ENCODE measurements around the gene GATA5. TPM values are rescaled to one million over a fixed set of nuclear protein-coding genes. Genes with fewer than 3 reads are reported as not detected.

Gene GATA5
- polyA plus RNA-seq, 1 of the 3 experiments (the other 2 are of a cell fraction): not detected

- no peaks in the 10 kb centered on the region; the same call in 1 of the 2 replicates for H3K27me3 ChIP-seq (ENCODE audit: insufficient read depth)
- CTCF ChIA-PET: interaction anchor here (1.4 to 1.8 kb wide), 2 partner anchors 11 to 28 kb away, joined by 4 to 5 read pairs; no protein-coding TSS in a partner anchor
These were observed 37.9 kb downstream of the GATA5 start for GRCh38 chr20:62437927-62438326.

GRCh38 chr20:62437496-62437895 is 38.3 kb downstream of the GATA5 start:
- Histone ChIP-seq H3K79me2 (ENCODE audit: insufficient read depth) (no peaks in the 10 kb centered on the region), H3K27ac (ENCODE audit: low read depth in 2 of 2, low read length in 1 of 2) (no peak overlapping the region), H3K4me3 (ENCODE audit: low read depth in 2 of 2, low read length in 1 of 2) (no peak overlapping the region), H4K20me1 (ENCODE audit: insufficient read depth) (no peaks in the 10 kb centered on the region), H3K4me1 (ENCODE audit: control insufficient read depth in 1 of 2, insufficient read depth in 2 of 2, low read depth in 1 of 2, low read length in 1 of 2) (no peaks in the 10 kb centered on the region; a peak in 1 of 4 replicates), H3K9me3 (no peaks in the 10 kb centered on the region), H3K4me2 (no peak overlapping the region), H3K27me3 (ENCODE audit: insufficient read depth) (peaks cover 3% of the 10 kb centered on the region; the same call in 1 of the 2 replicates), H3K9me2 (no peaks in the 10 kb centered on the region), H2AFZ (ENCODE audit: low read depth) (no peak overlapping the region), H3K9ac (no peak overlapping the region), H3K36me3 (replicated peaks in 1 of 2; ENCODE audit: control insufficient read depth in 1 of 2, insufficient read depth in 2 of 2, low read length in 1 of 2) (no peaks in the 10 kb centered on the region), H3F3A (replicated peaks; ENCODE audit: insufficient read depth) (no peaks in the 10 kb centered on the region)
- POLR2A ChIA-PET: no interaction called here
- 61% methylated on average over 9 of the region's 12 CpGs for WGBS (ENCODE audit: low lambda C conversion rate)
- no peak for TF ChIP-seq ELF1 (IDR thresholded peaks at IDR 0.05)
- no peak for TF ChIP-seq MXI1 (IDR thresholded peaks at IDR 0.05; ENCODE audit: low read depth, low read length)
- TF ChIP-seq SIN3A (IDR thresholded peaks at IDR 0.05; ENCODE audit: borderline replicate concordance, low read depth, low read length): no peak
- no peak for TF ChIP-seq GATA2 (CRISPR knock-in tag; IDR thresholded peaks at IDR 0.05)
- TF ChIP-seq, protein P1, sequence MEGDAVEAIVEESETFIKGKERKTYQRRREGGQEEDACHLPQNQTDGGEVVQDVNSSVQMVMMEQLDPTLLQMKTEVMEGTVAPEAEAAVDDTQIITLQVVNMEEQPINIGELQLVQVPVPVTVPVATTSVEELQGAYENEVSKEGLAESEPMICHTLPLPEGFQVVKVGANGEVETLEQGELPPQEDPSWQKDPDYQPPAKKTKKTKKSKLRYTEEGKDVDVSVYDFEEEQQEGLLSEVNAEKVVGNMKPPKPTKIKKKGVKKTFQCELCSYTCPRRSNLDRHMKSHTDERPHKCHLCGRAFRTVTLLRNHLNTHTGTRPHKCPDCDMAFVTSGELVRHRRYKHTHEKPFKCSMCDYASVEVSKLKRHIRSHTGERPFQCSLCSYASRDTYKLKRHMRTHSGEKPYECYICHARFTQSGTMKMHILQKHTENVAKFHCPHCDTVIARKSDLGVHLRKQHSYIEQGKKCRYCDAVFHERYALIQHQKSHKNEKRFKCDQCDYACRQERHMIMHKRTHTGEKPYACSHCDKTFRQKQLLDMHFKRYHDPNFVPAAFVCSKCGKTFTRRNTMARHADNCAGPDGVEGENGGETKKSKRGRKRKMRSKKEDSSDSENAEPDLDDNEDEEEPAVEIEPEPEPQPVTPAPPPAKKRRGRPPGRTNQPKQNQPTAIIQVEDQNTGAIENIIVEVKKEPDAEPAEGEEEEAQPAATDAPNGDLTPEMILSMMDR (IDR thresholded peaks at IDR 0.05): no peak
- TF ChIP-seq TEAD4 (IDR thresholded peaks at IDR 0.05; ENCODE audit: borderline replicate concordance, insufficient read depth): no peak
- no peak for TF ChIP-seq RAD21 (IDR thresholded peaks at IDR 0.05; ENCODE audit: low read length)
- TF ChIP-seq, protein P2, sequence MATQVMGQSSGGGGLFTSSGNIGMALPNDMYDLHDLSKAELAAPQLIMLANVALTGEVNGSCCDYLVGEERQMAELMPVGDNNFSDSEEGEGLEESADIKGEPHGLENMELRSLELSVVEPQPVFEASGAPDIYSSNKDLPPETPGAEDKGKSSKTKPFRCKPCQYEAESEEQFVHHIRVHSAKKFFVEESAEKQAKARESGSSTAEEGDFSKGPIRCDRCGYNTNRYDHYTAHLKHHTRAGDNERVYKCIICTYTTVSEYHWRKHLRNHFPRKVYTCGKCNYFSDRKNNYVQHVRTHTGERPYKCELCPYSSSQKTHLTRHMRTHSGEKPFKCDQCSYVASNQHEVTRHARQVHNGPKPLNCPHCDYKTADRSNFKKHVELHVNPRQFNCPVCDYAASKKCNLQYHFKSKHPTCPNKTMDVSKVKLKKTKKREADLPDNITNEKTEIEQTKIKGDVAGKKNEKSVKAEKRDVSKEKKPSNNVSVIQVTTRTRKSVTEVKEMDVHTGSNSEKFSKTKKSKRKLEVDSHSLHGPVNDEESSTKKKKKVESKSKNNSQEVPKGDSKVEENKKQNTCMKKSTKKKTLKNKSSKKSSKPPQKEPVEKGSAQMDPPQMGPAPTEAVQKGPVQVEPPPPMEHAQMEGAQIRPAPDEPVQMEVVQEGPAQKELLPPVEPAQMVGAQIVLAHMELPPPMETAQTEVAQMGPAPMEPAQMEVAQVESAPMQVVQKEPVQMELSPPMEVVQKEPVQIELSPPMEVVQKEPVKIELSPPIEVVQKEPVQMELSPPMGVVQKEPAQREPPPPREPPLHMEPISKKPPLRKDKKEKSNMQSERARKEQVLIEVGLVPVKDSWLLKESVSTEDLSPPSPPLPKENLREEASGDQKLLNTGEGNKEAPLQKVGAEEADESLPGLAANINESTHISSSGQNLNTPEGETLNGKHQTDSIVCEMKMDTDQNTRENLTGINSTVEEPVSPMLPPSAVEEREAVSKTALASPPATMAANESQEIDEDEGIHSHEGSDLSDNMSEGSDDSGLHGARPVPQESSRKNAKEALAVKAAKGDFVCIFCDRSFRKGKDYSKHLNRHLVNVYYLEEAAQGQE (IDR thresholded peaks at IDR 0.05; ENCODE audit: low read depth, low read length): no peak
- CTCF ChIA-PET: interaction anchor here (1.4 to 5.1 kb wide), 3 partner anchors 12 to 28 kb away, joined by 4 to 19 read pairs (median 5); no protein-coding TSS in a partner anchor
- no peak for DNase-seq

More at GRCh38 chr20:62437927-62438326, 37.9 kb downstream of the GATA5 start:
- no peak for DNase-seq
- Histone ChIP-seq H3K36me3 (replicated peaks in 1 of 2; ENCODE audit: control insufficient read depth in 1 of 2, insufficient read depth in 2 of 2, low read length in 1 of 2) (no peaks in the 10 kb centered on the region), H3K9me3 (no peaks in the 10 kb centered on the region), H3K4me2 (no peak overlapping the region), H3K4me1 (ENCODE audit: control insufficient read depth in 1 of 2, insufficient read depth in 2 of 2, low read depth in 1 of 2, low read length in 1 of 2) (no peaks in the 10 kb centered on the region; a peak in 1 of 4 replicates), H3K79me2 (ENCODE audit: insufficient read depth) (no peaks in the 10 kb centered on the region), H3K9me2 (no peaks in the 10 kb centered on the region), H3F3A (replicated peaks; ENCODE audit: insufficient read depth) (no peaks in the 10 kb centered on the region), H3K27ac (ENCODE audit: low read depth in 2 of 2, low read length in 1 of 2) (no peak overlapping the region), H2AFZ (ENCODE audit: low read depth) (no peak overlapping the region), H3K4me3 (ENCODE audit: low read depth in 2 of 2, low read length in 1 of 2) (no peak overlapping the region), H4K20me1 (ENCODE audit: insufficient read depth) (no peaks in the 10 kb centered on the region), H3K9ac (no peak overlapping the region)
- WGBS (ENCODE audit: low lambda C conversion rate): 73% methylated on average over 7 of the region's 24 CpGs
- POLR2A ChIA-PET: no interaction called here
- TF ChIP-seq TCF12 (IDR thresholded peaks at IDR 0.05) (no peak), SIN3A (IDR thresholded peaks at IDR 0.05; ENCODE audit: borderline replicate concordance, low read depth, low read length) (no peak), FOXM1 (IDR thresholded peaks at IDR 0.05; ENCODE audit: low read depth) (no peak), FOXJ3 (CRISPR knock-in tag; IDR thresholded peaks at IDR 0.05) (no peak), MXI1 (IDR thresholded peaks at IDR 0.05; ENCODE audit: low read depth, low read length) (no peak), PBX3 (IDR thresholded peaks at IDR 0.05) (no peak), EZH2phosphoT487 (IDR thresholded peaks at IDR 0.05; ENCODE audit: borderline replicate concordance, low read depth) (no peak)
- TF ChIP-seq, protein P3, sequence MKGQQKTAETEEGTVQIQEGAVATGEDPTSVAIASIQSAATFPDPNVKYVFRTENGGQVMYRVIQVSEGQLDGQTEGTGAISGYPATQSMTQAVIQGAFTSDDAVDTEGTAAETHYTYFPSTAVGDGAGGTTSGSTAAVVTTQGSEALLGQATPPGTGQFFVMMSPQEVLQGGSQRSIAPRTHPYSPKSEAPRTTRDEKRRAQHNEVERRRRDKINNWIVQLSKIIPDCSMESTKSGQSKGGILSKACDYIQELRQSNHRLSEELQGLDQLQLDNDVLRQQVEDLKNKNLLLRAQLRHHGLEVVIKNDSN (IDR thresholded peaks at IDR 0.05; ENCODE audit: borderline replicate concordance, low read depth): no peak
